Pancreas (tissue), 10 donors: ENCODE data around the gene POLD2. TPM values are rescaled to one million over a fixed set of nuclear protein-coding genes. Genes with fewer than 3 reads are reported as not detected.
A peak's percentile ranks its signal among the peaks of the same experiment; 100 is the strongest.

ENCODE experiments used
- ATAC-seq, 4 donors: fragments of 200-7000 bp; cut with Tn5 transposase; one replicate each; pipeline versions ENCODE4 v1.8.0 to v1.9.1; 2020; ENCODE audit warnings: mild to moderate bottlenecking in 4 of 4, moderate library complexity in 4 of 4
- DNase-seq, 6 donors: peaks; one replicate each; pipeline ENCODE4 v3.0.0-alpha.2; 2020
- FAIRE-seq: peaks from 2 replicates; lab custom pipeline; 2012; peaks lifted over from hg19 to GRCh38; lab: Jason Lieb, UNC
- H3K27ac ChIP-seq, 4 donors: fragments of 200-600 bp; sonication (generic); 1 replicate in 3 of 4; 2 replicates in 1 of 4; pipeline versions ENCODE4 v1.5.0 to v1.8.0; 2020
- H3K27me3 ChIP-seq, 4 donors: fragments of 200-600 bp; one replicate each; pipeline ENCODE4 v1.8.0; 2021
- H3K36me3 ChIP-seq, 3 donors: fragments of 200-600 bp; sonication (generic) in 1 of 3; one replicate each; pipeline versions ENCODE4 v1.5.0 to v1.8.0; 2020 to 2021
- H3K4me1 ChIP-seq, 3 donors: fragments of 200-600 bp; one replicate each; pipeline ENCODE4 v1.8.0; 2021
- H3K4me3 ChIP-seq, 4 donors: fragments of 200-600 bp; sonication (generic) in 2 of 4; one replicate each; pipeline versions ENCODE4 v1.5.0 to v1.8.0; 2020 to 2021
- H3K9me3 ChIP-seq, 4 donors: fragments of 200-600 bp; one replicate each; pipeline ENCODE4 v1.8.0; 2021
- WGBS, 2 donors: extraction: QIAGEN DNeasy Blood & Tissue Kit; methylation state at CpG; one replicate each; pipeline ENCODE4 v1.1.7; 2013; 5-methylcytosine and 5-hydroxymethylcytosine counted together
- intact Hi-C, 3 donors: fragments of 100-400 bp; cut with DNase I; formaldehyde crosslinking; loops; one replicate each; pipeline versions ENCODE4 v1.11.1 to v1.14.2; 2022
- polyA plus RNA-seq, 2 donors: library from polyadenylated mRNA; stranded (reverse); fragments of 200-250 nt; gene quantifications; one replicate each; pipeline ENCODE4 v1.2.3, GENCODE V29; 2013
- total RNA-seq, 6 donors: library from RNA; stranded (reverse); fragmentation: NEBNext Ultra II Directional in 4 of 6; extraction: Animal tissue kit (Norgen Biotek cat#: 25700) in 4 of 6; gene quantifications; one replicate each; pipeline versions ENCODE4 v1.2.1 to v1.2.4, GENCODE V29; 2021 to 2023
- TF ChIP-seq, protein P1 (sequence below), 4 donors: fragments of 200-600 bp; sonication (generic) in 3 of 4; IDR thresholded peaks; one replicate each; pipeline versions ENCODE4 v1.5.0 to v1.8.0; 2021; ENCODE audit warnings: antibody characterized with exemption in 4 of 4
- donor health status: healthy with polysubstance abuse.
- donor health status: DM: no; HTN: no; CAD: no; lungs with moderate emphysema.
- donor health status: DM: no; HTN: no; CAD: no.
- donor health status: control.
- donor health status: control.
- donor health status: Bipolar disorder and iron deficiency.
- donor health status: DM: yes; HTN: yes; CAD: no.
- donor health status: DM: no; HTN: no; CAD: no.
- donor health status: DM: no; HTN: no; CAD: no.
- donor health status: DM: yes; HTN: yes; CAD: no.

Gene POLD2
- total and polyA plus RNA-seq, 8 donors = 40.6 to 86.4 (median 54.7) TPM

DNA sequence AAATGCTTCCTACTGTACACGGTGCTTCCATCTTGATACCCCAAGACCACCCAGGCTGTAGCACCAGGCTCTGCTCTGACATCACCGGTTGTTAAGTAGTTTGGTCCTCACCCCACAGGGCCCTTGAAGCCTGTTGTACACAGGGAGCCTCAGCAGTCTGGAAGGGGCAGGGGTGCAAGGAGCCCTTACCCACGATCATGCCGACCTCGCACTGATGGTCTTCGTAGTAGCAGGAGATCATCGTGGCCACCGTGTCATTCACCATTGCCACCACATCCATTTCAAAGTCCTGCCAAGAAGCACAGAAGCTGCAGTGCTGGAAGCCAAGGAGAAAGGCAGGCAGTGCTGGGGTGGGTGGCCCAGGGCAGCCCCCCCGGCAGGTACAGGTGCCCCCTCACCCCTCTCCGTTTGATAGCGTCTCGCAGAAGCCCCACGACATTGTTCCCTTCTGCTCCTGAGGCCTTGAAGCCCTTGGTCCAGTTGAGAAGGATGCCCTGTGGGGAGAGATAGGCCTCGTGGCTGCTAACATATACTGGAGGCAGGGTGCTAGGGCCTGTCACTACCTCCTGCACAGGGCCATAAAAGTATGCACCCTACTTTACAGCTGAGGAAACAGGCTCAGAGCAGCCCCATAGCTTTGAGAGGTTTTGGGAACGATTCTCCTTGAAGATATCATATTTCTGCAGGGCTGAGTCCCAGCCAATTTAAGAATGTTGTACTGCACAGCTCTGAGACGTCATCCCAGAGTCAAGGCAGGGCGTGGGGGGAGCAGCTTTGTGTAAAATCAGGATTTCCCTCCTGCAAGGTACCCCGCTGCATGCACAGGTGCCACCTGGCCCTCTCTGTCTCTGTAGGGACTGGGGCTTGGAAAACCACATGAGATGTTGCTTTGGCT is 26.5 kb upstream of the POLD2 start:
- H3K9me3 ChIP-seq = no peaks in the 10 kb centered on the region
- FAIRE-seq = no peak
- no peak for ATAC-seq
- intact Hi-C loops = no loop called here
- no peak overlapping the region for H3K27ac ChIP-seq
- DNase-seq = no peak
- no peaks in the 10 kb centered on the region for H3K4me1 ChIP-seq
- WGBS, 2 donors = 75 to 82% methylated on average over 18 of the region's 18 CpGs
- no peaks in the 10 kb centered on the region for H3K27me3 ChIP-seq
- TF ChIP-seq, protein P1, sequence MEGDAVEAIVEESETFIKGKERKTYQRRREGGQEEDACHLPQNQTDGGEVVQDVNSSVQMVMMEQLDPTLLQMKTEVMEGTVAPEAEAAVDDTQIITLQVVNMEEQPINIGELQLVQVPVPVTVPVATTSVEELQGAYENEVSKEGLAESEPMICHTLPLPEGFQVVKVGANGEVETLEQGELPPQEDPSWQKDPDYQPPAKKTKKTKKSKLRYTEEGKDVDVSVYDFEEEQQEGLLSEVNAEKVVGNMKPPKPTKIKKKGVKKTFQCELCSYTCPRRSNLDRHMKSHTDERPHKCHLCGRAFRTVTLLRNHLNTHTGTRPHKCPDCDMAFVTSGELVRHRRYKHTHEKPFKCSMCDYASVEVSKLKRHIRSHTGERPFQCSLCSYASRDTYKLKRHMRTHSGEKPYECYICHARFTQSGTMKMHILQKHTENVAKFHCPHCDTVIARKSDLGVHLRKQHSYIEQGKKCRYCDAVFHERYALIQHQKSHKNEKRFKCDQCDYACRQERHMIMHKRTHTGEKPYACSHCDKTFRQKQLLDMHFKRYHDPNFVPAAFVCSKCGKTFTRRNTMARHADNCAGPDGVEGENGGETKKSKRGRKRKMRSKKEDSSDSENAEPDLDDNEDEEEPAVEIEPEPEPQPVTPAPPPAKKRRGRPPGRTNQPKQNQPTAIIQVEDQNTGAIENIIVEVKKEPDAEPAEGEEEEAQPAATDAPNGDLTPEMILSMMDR (IDR thresholded peaks at IDR 0.05) = no peak
- H3K36me3 ChIP-seq = no peaks in the 10 kb centered on the region
- H3K4me3 ChIP-seq = no peak overlapping the region

DNA sequence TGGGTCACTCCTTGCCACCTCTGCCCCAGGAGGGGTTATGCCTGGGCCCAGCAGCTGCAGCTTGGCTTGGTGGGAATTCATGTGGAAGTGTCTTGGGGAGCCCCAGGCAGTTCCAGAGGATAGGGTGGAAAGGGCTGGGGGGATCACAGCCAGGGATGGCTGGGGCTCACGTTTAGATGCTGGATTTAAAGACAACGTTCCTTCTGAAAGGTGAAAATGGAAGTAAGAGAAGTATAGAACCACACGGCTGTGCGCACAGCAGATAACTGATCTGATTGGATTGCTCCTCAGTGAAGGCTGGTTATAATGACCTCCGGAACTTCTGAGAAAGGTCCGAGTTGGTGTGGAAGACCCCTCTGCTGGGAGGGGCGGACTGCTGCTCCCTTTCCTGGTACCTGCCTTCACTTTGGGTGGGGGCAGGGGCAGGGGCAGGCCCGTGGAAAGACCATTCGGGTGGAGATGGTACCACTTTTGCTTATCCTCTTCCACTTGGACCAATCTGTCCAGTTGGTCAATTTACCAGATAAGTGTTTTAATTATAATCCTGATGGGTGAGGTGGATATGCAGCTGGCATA is 25.7 kb upstream of the POLD2 start:
- intact Hi-C loops = no loop called here

DNA sequence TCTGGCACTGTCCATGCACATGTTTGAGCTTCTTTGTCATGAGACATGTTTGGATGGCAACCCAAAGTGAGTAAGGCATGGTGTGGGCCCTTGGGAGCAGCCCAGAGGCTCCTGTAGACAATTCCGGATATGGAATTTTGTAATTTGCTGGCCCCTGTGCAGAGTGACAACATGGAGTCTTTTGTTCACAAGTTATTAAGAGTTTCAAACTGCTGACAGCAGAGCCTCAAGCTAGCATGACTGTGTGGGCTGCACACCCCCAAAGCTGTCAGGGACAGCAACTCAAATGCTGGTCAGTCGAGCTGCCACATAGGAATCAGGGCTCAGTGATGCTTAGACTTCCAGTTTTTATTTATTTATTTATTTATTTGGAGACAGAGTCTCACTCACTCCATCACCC is 24.8 kb upstream of the POLD2 start:
- H3K27ac ChIP-seq = no peak overlapping the region
- intact Hi-C loops = no loop called here

More for the DNA sequence above, 25.7 kb upstream of the POLD2 start:
- no peaks in the 10 kb centered on the region for H3K4me1 ChIP-seq
- no peak overlapping the region for H3K4me3 ChIP-seq
- ATAC-seq = no peak
- FAIRE-seq = no peak
- TF ChIP-seq, protein P1 (IDR thresholded peaks at IDR 0.05) = no peak
- H3K27ac ChIP-seq = no peak overlapping the region
- no peaks in the 10 kb centered on the region for H3K36me3 ChIP-seq
- 75 to 79% methylated on average over 9 of the region's 9 CpGs for WGBS, 2 donors
- no peaks in the 10 kb centered on the region for H3K9me3 ChIP-seq
- DNase-seq = no peak
- H3K27me3 ChIP-seq = no peaks in the 10 kb centered on the region

DNA sequence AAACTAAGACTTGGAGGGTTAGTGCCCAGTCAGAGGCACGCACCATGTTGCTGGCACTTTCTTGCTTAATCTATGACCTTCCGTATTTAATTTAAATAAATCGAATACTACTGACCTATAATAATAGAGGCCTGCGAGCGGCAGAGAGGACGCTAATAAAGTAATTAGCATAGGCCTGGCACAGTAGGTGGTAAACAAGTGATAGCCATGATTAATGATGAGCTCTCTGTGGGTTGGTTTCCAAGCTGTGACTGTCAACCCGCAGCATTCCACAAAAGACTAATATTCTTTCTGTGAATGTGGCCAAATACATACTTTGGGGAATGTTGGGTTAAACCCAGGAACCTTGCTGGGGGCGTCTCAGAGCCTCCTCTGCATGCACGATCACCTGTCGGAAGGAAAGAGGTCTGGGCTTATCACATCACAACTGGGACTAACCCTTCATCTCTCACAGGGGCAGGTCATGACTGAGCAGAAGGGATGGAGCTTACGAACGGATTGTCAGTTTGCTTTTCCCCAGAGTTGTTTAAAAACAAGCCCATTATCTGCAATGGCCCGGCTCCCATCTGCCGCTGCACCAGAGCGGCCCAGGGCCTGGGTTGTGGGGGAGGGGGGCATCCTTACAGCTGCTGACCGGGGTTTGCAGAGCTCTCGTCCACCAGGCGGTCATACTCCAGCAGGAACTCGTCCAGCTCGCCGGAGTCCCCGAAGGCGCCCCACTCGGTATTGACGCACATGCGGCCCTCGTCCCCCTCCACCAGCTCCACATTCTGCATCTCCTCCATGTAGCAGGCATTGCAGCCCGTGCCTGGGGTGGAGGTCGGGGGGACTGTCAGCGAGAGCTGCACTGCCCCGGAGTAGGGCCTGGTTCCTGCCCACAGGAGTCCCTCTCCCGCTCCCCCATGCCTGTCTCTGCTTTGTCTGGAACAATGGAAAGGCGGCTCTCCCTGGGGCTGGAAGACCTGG is 24.0 kb upstream of the POLD2 start:
- TF ChIP-seq, protein P1 (IDR thresholded peaks at IDR 0.05) = no peak
- intact Hi-C loops = no loop called here
- H3K27ac ChIP-seq = peak overlapping the region; percentile 0 to 43 (median 22)

More for the DNA sequence above, 24.8 kb upstream of the POLD2 start:
- no peak for FAIRE-seq
- TF ChIP-seq, protein P1 (IDR thresholded peaks at IDR 0.05) = no peak
- Histone ChIP-seq H3K9me3 (no peaks in the 10 kb centered on the region), H3K4me3 (no peak overlapping the region), H3K4me1 (no peaks in the 10 kb centered on the region), H3K27me3 (no peaks in the 10 kb centered on the region), H3K36me3 (no peaks in the 10 kb centered on the region)
- DNase-seq = no peak
- ATAC-seq = no peak
- 76 to 90% methylated on average over 2 of the region's 2 CpGs for WGBS, 2 donors

More for the DNA sequence above, 24.0 kb upstream of the POLD2 start:
- no peaks in the 10 kb centered on the region for H3K4me1 ChIP-seq
- no peaks in the 10 kb centered on the region for H3K9me3 ChIP-seq
- FAIRE-seq = no peak
- peak in 3 of 4 donors; percentile 10 to 61 (median 57) for ATAC-seq
- H3K27me3 ChIP-seq = no peaks in the 10 kb centered on the region
- no peak overlapping the region for H3K4me3 ChIP-seq
- DNase-seq = peak in 3 of 6 donors; percentile 32 to 74 (median 59)
- H3K36me3 ChIP-seq = no peaks in the 10 kb centered on the region
- WGBS, 2 donors = 51 to 53% methylated on average over 33 of the region's 33 CpGs
